ENCODE results near the gene LUC7L3.

The LUC7L3 gene

GRCh38 chr17:50770346-50770745, 50.9 kb downstream of the LUC7L3 start:
- no peak for TF ChIP-seq ZNF366 (tag by site-specific recombination; conservative IDR thresholded peaks at IDR 0.05)
- TF ChIP-seq ZNF624 (tag by site-specific recombination; IDR thresholded peaks at IDR 0.05): no peak
- TF ChIP-seq ZNF24 (tag by site-specific recombination; IDR thresholded peaks at IDR 0.05): no peak
- no peak for TF ChIP-seq ZNF560 (tag by site-specific recombination; IDR thresholded peaks at IDR 0.05; ENCODE audit: borderline replicate concordance)
- TF ChIP-seq ZNF350 (tag by site-specific recombination; IDR thresholded peaks at IDR 0.05): no peak
- no peak for TF ChIP-seq ZNF341 (tag by site-specific recombination; IDR thresholded peaks at IDR 0.05; ENCODE audit: low read depth)
- no peak for TF ChIP-seq ZFP41 (tag by site-specific recombination; IDR thresholded peaks at IDR 0.05; ENCODE audit: borderline replicate concordance)
- no peak for TF ChIP-seq ZFHX2 (tag by site-specific recombination; conservative IDR thresholded peaks at IDR 0.05)
- TF ChIP-seq, protein P1, sequence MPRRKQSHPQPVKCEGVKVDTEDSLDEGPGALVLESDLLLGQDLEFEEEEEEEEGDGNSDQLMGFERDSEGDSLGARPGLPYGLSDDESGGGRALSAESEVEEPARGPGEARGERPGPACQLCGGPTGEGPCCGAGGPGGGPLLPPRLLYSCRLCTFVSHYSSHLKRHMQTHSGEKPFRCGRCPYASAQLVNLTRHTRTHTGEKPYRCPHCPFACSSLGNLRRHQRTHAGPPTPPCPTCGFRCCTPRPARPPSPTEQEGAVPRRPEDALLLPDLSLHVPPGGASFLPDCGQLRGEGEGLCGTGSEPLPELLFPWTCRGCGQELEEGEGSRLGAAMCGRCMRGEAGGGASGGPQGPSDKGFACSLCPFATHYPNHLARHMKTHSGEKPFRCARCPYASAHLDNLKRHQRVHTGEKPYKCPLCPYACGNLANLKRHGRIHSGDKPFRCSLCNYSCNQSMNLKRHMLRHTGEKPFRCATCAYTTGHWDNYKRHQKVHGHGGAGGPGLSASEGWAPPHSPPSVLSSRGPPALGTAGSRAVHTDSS (tag by site-specific recombination; IDR thresholded peaks at IDR 0.05): no peak
- TF ChIP-seq ZNF23 (tag by site-specific recombination; IDR thresholded peaks at IDR 0.05; ENCODE audit: borderline replicate concordance): no peak
- no peak for TF ChIP-seq ZNF148 (tag by site-specific recombination; IDR thresholded peaks at IDR 0.05; ENCODE audit: borderline replicate concordance)
- TF ChIP-seq, protein P2, sequence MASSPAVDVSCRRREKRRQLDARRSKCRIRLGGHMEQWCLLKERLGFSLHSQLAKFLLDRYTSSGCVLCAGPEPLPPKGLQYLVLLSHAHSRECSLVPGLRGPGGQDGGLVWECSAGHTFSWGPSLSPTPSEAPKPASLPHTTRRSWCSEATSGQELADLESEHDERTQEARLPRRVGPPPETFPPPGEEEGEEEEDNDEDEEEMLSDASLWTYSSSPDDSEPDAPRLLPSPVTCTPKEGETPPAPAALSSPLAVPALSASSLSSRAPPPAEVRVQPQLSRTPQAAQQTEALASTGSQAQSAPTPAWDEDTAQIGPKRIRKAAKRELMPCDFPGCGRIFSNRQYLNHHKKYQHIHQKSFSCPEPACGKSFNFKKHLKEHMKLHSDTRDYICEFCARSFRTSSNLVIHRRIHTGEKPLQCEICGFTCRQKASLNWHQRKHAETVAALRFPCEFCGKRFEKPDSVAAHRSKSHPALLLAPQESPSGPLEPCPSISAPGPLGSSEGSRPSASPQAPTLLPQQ (tag by site-specific recombination; IDR thresholded peaks at IDR 0.05): no peak
- TF ChIP-seq ZNF843 (tag by site-specific recombination; IDR thresholded peaks at IDR 0.05): no peak
- TF ChIP-seq ZBTB48 (tag by site-specific recombination; IDR thresholded peaks at IDR 0.05): no peak
- Histone ChIP-seq H3K9me3 (ENCODE audit: control insufficient read depth, insufficient read depth, low read depth, low read length) (no peaks in the 10 kb centered on the region), H3K4me3 (ENCODE audit: low read depth, low read length) (no peak overlapping the region), H3K36me3 (ENCODE audit: control insufficient read depth in 2 of 2, insufficient read depth in 1 of 2, low read length in 2 of 2) (no peaks in the 10 kb centered on the region), H3K27ac (ENCODE audit: extremely low read depth, low read depth, low read length) (no peak overlapping the region), H3K4me1 (ENCODE audit: control insufficient read depth, insufficient read depth, low read length) (no peaks in the 10 kb centered on the region)
- ChIA-PET POLR2A (interaction anchor here (0.6 to 1.3 kb wide), 2 partner anchors 12 to 82 kb away, joined by 3 to 5 read pairs; no protein-coding TSS in a partner anchor), CTCF (interaction anchor here (3.5 kb wide), 1 partner anchor 12 kb away, joined by 27 read pairs; no protein-coding TSS in a partner anchor)

GRCh38 chr17:50771991-50772785, 52.8 kb downstream of the LUC7L3 start:
- no peak overlapping the region for H3K27ac ChIP-seq (ENCODE audit: extremely low read depth, low read depth, low read length)
- H3K9me3 ChIP-seq (ENCODE audit: control insufficient read depth, insufficient read depth, low read depth, low read length): no peaks in the 10 kb centered on the region
- CTCF ChIA-PET: interaction anchor here (0.6 to 2.6 kb wide), 2 partner anchors 11 to 24 kb away, joined by 6 to 19 read pairs; no protein-coding TSS in a partner anchor
- no peaks in the 10 kb centered on the region for H3K36me3 ChIP-seq (ENCODE audit: control insufficient read depth in 2 of 2, insufficient read depth in 1 of 2, low read length in 2 of 2)
- POLR2A ChIA-PET: no interaction called here
- no peak overlapping the region for H3K4me3 ChIP-seq (ENCODE audit: low read depth, low read length)
- no peaks in the 10 kb centered on the region for H3K4me1 ChIP-seq (ENCODE audit: control insufficient read depth, insufficient read depth, low read length)
- TF ChIP-seq ZSCAN16 (tag by site-specific recombination; IDR thresholded peaks at IDR 0.05) (no peak), BCL6B (tag by site-specific recombination; IDR thresholded peaks at IDR 0.05) (no peak), ZNF560 (tag by site-specific recombination; IDR thresholded peaks at IDR 0.05; ENCODE audit: borderline replicate concordance) (no peak), ZNF24 (tag by site-specific recombination; IDR thresholded peaks at IDR 0.05) (no peak), ZNF423 (tag by site-specific recombination; IDR thresholded peaks at IDR 0.05) (no peak), TRIM28 (IDR thresholded peaks at IDR 0.05; ENCODE audit: borderline replicate concordance, low read length) (no peak), ZNF707 (tag by site-specific recombination; IDR thresholded peaks at IDR 0.05) (no peak), ZNF311 (tag by site-specific recombination; IDR thresholded peaks at IDR 0.05; ENCODE audit: borderline replicate concordance) (no peak)
- TF ChIP-seq, protein P3, sequence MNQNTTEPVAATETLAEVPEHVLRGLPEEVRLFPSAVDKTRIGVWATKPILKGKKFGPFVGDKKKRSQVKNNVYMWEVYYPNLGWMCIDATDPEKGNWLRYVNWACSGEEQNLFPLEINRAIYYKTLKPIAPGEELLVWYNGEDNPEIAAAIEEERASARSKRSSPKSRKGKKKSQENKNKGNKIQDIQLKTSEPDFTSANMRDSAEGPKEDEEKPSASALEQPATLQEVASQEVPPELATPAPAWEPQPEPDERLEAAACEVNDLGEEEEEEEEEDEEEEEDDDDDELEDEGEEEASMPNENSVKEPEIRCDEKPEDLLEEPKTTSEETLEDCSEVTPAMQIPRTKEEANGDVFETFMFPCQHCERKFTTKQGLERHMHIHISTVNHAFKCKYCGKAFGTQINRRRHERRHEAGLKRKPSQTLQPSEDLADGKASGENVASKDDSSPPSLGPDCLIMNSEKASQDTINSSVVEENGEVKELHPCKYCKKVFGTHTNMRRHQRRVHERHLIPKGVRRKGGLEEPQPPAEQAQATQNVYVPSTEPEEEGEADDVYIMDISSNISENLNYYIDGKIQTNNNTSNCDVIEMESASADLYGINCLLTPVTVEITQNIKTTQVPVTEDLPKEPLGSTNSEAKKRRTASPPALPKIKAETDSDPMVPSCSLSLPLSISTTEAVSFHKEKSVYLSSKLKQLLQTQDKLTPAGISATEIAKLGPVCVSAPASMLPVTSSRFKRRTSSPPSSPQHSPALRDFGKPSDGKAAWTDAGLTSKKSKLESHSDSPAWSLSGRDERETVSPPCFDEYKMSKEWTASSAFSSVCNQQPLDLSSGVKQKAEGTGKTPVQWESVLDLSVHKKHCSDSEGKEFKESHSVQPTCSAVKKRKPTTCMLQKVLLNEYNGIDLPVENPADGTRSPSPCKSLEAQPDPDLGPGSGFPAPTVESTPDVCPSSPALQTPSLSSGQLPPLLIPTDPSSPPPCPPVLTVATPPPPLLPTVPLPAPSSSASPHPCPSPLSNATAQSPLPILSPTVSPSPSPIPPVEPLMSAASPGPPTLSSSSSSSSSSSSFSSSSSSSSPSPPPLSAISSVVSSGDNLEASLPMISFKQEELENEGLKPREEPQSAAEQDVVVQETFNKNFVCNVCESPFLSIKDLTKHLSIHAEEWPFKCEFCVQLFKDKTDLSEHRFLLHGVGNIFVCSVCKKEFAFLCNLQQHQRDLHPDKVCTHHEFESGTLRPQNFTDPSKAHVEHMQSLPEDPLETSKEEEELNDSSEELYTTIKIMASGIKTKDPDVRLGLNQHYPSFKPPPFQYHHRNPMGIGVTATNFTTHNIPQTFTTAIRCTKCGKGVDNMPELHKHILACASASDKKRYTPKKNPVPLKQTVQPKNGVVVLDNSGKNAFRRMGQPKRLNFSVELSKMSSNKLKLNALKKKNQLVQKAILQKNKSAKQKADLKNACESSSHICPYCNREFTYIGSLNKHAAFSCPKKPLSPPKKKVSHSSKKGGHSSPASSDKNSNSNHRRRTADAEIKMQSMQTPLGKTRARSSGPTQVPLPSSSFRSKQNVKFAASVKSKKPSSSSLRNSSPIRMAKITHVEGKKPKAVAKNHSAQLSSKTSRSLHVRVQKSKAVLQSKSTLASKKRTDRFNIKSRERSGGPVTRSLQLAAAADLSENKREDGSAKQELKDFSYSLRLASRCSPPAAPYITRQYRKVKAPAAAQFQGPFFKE (tag by site-specific recombination; IDR thresholded peaks at IDR 0.05; ENCODE audit: borderline replicate concordance): no peak
